Activated naive CD4-positive, alpha-beta T cell treated with anti-CD3 and anti-CD28 coated beads, Interleukin-2, amount 50 U/mL, for 72 hours (primary cell): ENCODE results near the gene SYCE3. TPM values are rescaled to one million over a fixed set of nuclear protein-coding genes. Genes with fewer than 3 reads are reported as not detected.
A peak's percentile ranks its signal among the peaks of the same experiment; 100 is the strongest.
"Not testable (repeated sequence)": the region's sequence is repeated elsewhere in the genome, so short reads cannot be mapped to it uniquely, and the experiment has no call there.

Experiments
- ATAC-seq, 2 donors: fragments of 150-1000 bp; cut with Tn5 transposase; 2 replicates each; pipeline ENCODE4 v1.10.0; 2021; ENCODE audit warnings: mild to moderate bottlenecking in 2 of 2, moderate library complexity in 2 of 2
- DNase-seq, 2 donors: peaks; one replicate each; pipeline ENCODE4 v3.0.0; 2021 to 2022; ENCODE audit warnings: low spot score in 2 of 2
- H3K27ac Mint-ChIP-seq, 2 donors: one replicate each; pipeline ENCODE4 v1.8.0; 2022; ENCODE audit warnings: mild to moderate bottlenecking in 2 of 2, mixed read lengths in 2 of 2
- H3K36me3 Mint-ChIP-seq, 2 donors: one replicate each; pipeline ENCODE4 v1.8.0; 2022; ENCODE audit warnings: mixed read lengths in 2 of 2
- H3K9me3 Mint-ChIP-seq, 2 donors: one replicate each; pipeline ENCODE4 v1.8.0; 2022; ENCODE audit warnings: mixed read lengths in 2 of 2
- total RNA-seq, 2 donors: library from RNA; stranded (reverse); gene quantifications; one replicate each; pipeline ENCODE4 v1.2.3, GENCODE V29; 2022

Gene SYCE3
- total RNA-seq, 2 donors from 2014 or later = 0.80 to 3.9 TPM

DNA sequence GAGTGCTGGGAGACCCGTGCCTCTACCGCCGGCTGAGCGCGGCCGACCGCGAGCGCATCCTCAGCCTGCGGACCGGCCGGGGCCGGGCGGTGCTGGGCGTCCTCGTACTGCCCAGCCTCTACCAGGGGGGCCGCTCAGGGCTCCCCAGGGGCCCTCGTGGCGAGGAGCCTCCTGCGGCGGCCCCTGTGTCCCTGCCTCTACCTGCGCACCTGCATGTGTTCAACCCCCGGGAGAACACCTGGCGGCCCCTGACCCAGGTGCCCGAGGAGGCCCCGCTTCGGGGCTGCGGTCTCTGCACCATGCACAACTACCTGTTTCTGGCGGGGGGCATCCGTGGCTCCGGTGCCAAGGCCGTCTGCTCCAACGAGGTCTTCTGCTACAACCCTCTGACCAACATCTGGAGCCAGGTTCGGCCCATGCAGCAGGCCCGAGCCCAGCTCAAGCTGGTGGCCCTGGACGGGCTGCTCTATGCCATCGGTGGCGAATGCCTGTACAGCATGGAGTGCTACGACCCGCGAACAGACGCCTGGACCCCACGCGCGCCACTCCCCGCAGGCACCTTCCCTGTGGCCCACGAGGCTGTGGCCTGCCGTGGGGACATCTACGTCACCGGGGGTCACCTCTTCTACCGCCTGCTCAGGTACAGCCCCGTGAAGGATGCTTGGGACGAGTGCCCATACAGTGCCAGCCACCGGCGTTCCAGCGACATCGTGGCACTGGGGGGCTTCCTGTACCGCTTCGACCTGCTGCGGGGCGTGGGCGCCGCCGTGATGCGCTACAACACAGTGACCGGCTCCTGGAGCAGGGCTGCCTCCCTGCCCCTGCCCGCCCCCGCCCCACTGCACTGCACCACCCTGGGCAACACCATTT, 13.6 kb downstream of the SYCE3 start:
- ATAC-seq = peak; percentile 3 to 35
- DNase-seq = no peak
- H3K27ac Mint-ChIP-seq = peak overlapping the region; percentile 74 to 82
- H3K36me3 Mint-ChIP-seq = peaks cover 4 to 12% of the 10 kb centered on the region in 2 donors
- no peaks in the 10 kb centered on the region for H3K9me3 Mint-ChIP-seq

- ATAC-seq (peak; percentile 49 to 56), DNase-seq (peak in 1 of 2 donors; percentile 64)
- peaks cover 4 to 12% of the 10 kb centered on the region in 2 donors for H3K36me3 Mint-ChIP-seq
Observed at GRCh38 chr22:50548040-50548920, 14.4 kb downstream of the SYCE3 start.

GRCh38 chr22:50547263-50547985, 15.3 kb downstream of the SYCE3 start:
- Mint-ChIP-seq H3K9me3 (peaks cover 0 to 3% of the 10 kb centered on the region in 2 donors), H3K36me3 (peaks cover 4 to 16% of the 10 kb centered on the region in 2 donors), H3K27ac (peak overlapping the region; percentile 46 to 68)
- no peak for DNase-seq
- ATAC-seq = peak in 1 of 2 donors; percentile 10

More at GRCh38 chr22:50548040-50548920, 14.4 kb downstream of the SYCE3 start:
- Mint-ChIP-seq H3K9me3 (no peaks in the 10 kb centered on the region), H3K27ac (peak overlapping the region; percentile 46 to 88)

DNA sequence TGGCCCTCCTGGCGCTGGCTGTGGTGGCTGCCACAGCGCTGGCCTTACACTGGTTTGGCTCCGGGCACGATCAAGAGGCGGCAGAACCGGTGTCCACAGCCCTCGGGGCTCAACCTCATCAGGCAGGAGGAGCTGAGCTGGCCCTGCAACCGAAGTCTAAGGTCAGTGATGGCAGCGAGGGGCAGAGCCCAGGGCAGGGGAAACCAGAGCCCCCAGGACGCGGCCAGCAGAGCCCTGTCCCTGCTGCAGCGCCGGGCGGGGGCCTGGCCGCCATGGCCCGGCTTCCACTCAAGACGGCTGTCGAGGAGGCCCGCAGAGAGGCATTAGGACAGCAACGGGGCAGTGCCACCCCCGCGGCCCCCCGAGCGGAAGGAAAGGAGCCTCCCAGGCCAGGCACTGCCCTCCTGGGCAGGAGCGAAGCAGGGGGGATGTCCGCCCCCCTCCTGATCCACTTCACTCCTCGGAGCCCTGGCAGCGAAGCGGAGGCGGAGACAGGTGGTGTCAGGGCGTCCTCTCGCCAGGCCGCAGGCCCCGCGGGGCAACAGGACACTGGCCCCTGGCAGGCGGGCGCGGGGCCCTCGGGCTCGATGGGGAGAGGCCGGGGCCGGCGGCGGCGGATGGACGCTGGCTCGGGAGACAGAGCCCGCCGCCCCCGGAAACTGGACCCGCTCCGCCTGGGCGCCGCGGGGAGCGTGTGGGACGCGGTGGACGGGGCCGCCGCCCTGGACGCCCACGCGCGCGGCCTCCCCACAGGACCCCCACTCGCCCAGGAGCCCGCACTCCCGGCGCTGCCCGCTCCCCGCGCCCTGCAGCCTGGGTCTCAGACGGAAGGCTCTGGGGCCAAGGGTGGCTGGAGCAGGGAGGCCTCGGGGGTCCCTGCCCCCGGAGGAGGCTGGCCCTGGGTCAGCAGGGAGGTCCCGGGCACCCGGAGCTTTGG, 16.1 kb downstream of the SYCE3 start:
- Mint-ChIP-seq H3K36me3 (peaks cover 4 to 21% of the 10 kb centered on the region in 2 donors), H3K27ac (peak overlapping the region in 1 of 2 donors; percentile 22), H3K9me3 (peaks cover 0 to 4% of the 10 kb centered on the region in 2 donors)
- DNase-seq (no peak), ATAC-seq (no peak)

DNA sequence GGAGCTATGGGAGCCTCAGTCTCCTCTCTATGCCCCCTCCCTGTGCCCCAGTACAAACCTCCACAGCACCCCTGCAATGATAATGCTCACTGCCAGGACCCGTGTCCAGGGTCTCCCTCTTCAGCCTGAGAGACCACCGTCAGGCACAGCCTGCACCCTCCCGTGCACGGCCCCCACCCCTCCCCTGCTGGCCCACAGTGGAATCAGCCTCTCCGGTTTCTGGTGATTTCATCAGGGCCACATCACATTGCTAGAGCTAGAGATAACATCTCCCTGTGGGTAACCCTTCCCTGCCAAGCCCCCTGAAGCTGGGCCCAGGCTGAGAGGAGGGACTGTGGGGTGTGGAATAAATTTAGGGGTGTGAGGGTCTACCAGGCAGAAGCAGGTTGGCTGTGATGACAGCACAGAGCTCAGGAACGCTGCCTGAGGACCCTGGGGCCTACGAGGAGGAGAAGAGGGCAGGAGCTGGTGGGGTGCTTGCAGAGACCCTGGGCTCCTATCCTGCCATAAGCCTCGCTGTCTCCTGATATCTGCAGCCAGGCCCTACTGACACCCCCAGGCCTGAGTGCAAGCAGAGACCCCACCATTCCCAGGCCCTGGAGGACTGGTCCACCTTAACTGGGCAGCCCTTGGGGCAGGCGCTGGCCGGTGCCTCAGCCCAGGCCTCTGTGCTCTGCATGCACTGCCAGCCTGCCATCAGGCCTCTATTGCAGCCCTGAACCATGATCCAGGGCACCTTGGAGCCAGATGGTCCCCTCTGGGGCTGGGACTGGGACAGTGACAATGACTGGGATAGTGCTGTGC, 17.0 kb downstream of the SYCE3 start, which contains the start of gene KLHDC7B:
TSS of gene KLHDC7B (plus strand) at position 378 of the 804 bp plus-strand sequence. CDS start at position 723, 345 bp downstream.
- Mint-ChIP-seq H3K36me3 (peaks cover 4 to 19% of the 10 kb centered on the region in 2 donors), H3K27ac (peak within 1 kb of the TSS; percentile 81 to 89), H3K9me3 (peaks cover 0 to 4% of the 10 kb centered on the region in 2 donors)
- ATAC-seq = no peak
- no peak for DNase-seq

- ATAC-seq = peak in 1 of 2 donors; percentile 8
- Mint-ChIP-seq H3K9me3 (peaks cover 0 to 4% of the 10 kb centered on the region in 2 donors), H3K27ac (peak overlapping the region; percentile 81 to 89), H3K36me3 (peaks cover 0 to 10% of the 10 kb centered on the region in 2 donors)
- DNase-seq = no peak
Observed at GRCh38 chr22:50544746-50545253, 17.9 kb downstream of the SYCE3 start.

GRCh38 chr22:50544078-50544745, 18.5 kb downstream of the SYCE3 start:
- Mint-ChIP-seq H3K36me3 (peaks cover 0 to 9% of the 10 kb centered on the region in 2 donors), H3K27ac (peak overlapping the region; percentile 81 to 89), H3K9me3 (peaks cover 0 to 4% of the 10 kb centered on the region in 2 donors)
- ATAC-seq = peak; percentile 38 to 43
- DNase-seq = peak; percentile 84 to 90

- Mint-ChIP-seq H3K9me3 (peaks cover 0 to 4% of the 10 kb centered on the region in 2 donors), H3K27ac (peak overlapping the region; percentile 97 to 100), H3K36me3 (peaks cover 0 to 17% of the 10 kb centered on the region in 2 donors)
- DNase-seq = peak in 1 of 2 donors; percentile 55
- peak; percentile 39 to 44 for ATAC-seq
Observed at GRCh38 chr22:50542416-50542927, 20.2 kb downstream of the SYCE3 start.

DNA sequence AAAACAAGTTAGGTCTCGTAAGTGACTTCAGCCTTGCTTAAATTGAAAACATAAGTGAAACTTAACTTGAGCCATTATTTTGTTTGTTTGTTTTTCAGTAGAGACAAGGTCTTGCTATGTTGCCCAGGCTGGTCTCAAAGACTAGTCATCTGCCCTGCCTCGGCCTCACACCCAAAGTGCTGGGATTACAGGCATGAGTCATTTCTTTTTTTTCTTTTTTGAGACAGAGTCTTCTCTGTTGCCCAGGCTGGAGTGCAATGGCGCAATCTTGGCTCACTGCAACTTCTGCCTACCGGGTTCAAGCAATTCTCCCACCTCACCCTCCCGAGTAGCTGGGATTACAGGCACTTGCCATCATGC, 21.1 kb downstream of the SYCE3 start:
- Mint-ChIP-seq H3K27ac (peak overlapping the region; percentile 97 to 100), H3K36me3 (peaks cover 0 to 17% of the 10 kb centered on the region in 2 donors)
- ATAC-seq (peak; percentile 39 to 49), DNase-seq (peak in 1 of 2 donors; percentile 49)
- H3K9me3 Mint-ChIP-seq = not testable (repeated sequence)

- DNase-seq (no peak), ATAC-seq (no peak)
- Mint-ChIP-seq H3K9me3 (peaks cover 0 to 4% of the 10 kb centered on the region in 2 donors), H3K27ac (peak overlapping the region; percentile 97 to 100), H3K36me3 (peaks cover 0 to 17% of the 10 kb centered on the region in 2 donors)
Observed at GRCh38 chr22:50540381-50540780, 22.3 kb downstream of the SYCE3 start.

- DNase-seq (no peak), ATAC-seq (no peak)
- Mint-ChIP-seq H3K9me3 (peaks cover 0 to 4% of the 10 kb centered on the region in 2 donors), H3K36me3 (peaks cover 4 to 25% of the 10 kb centered on the region in 2 donors), H3K27ac (peak overlapping the region; percentile 97 to 100)
Observed at GRCh38 chr22:50537765-50538164, 25.0 kb downstream of the SYCE3 start.

GRCh38 chr22:50536226-50536625, 26.5 kb downstream of the SYCE3 start:
- DNase-seq (no peak), ATAC-seq (no peak)
- Mint-ChIP-seq H3K9me3 (no peaks in the 10 kb centered on the region), H3K36me3 (peaks cover 5 to 20% of the 10 kb centered on the region in 2 donors), H3K27ac (peak overlapping the region in 1 of 2 donors; percentile 72)

DNA sequence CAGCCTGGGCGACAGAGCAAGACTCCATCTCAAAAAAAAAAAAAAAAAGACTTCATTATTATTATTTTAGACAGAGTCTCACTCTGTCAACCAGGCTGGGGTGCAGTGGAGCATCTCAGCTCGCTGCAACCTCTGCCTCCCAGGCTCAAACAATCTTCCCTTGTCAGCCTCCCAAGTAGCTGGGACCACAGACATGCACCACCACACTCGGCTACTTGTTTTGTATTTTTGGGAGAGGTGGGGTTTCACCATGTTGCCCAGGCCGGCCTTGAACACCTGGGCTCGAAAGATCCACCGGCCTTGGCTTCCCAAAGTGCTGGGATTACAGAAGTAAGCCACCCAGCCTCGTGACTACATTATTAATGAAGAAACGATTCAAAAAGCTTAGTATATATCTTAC, 27.6 kb downstream of the SYCE3 start:
- Mint-ChIP-seq H3K27ac (no peak overlapping the region), H3K36me3 (peaks cover 9 to 20% of the 10 kb centered on the region in 2 donors)

More for the DNA sequence above, 27.6 kb downstream of the SYCE3 start:
- no peaks in the 10 kb centered on the region for H3K9me3 Mint-ChIP-seq
- ATAC-seq (no peak), DNase-seq (no peak)
